Colonic mucosa (tissue), 4 donors: ENCODE results near the gene MED12L. TPM values are rescaled to one million over a fixed set of nuclear protein-coding genes. Genes with fewer than 3 reads are reported as not detected.

Source experiments
- DNase-seq: peaks from one replicate; pipeline ENCODE4 v3.0.0-alpha.2; 2020
- H3K27ac ChIP-seq: fragments of 200-600 bp; one replicate; pipeline ENCODE4 v1.8.0; 2021
- H3K27me3 ChIP-seq: fragments of 200-600 bp; one replicate; pipeline ENCODE4 v1.8.0; 2021
- H3K36me3 ChIP-seq: fragments of 200-600 bp; one replicate; pipeline ENCODE4 v1.8.0; 2021
- H3K4me1 ChIP-seq: fragments of 200-600 bp; one replicate; pipeline ENCODE4 v1.8.0; 2021; ENCODE audit warnings: mild to moderate bottlenecking
- H3K4me3 ChIP-seq: fragments of 200-600 bp; one replicate; pipeline ENCODE4 v1.8.0; 2021
- H3K9ac ChIP-seq, 2 donors: one replicate each; pipeline ENCODE4 v1.7.0; 2013; ENCODE audit warnings: control low read depth in 2 of 2, low read depth in 2 of 2, low read length in 2 of 2
- H3K9me3 ChIP-seq: fragments of 200-600 bp; one replicate; pipeline ENCODE4 v1.8.0; 2021
- intact Hi-C: fragments of 100-400 bp; cut with DNase I; formaldehyde crosslinking; loops from one replicate; pipeline ENCODE4 v1.14.1; 2022
- total RNA-seq, 2 donors: library from RNA; stranded (reverse); fragmentation: NEBNext Ultra II Directional in 1 of 2; extraction: Animal tissue kit (Norgen Biotek cat#: 25700) in 1 of 2; gene quantifications; one replicate each; pipeline ENCODE4 v1.2.1, GENCODE V29; 2021
- TF ChIP-seq, protein P1 (sequence below): fragments of 200-600 bp; IDR thresholded peaks from one replicate; pipeline ENCODE4 v1.8.0; 2022; ENCODE audit warnings: antibody characterized with exemption, mild to moderate bottlenecking
- donor health status: healthy.
- donor health status: DM: no; HTN: no; CAD: no.
- donor health status: DM: no; HTN: no; CAD: no.

MED12L gene, protein sequence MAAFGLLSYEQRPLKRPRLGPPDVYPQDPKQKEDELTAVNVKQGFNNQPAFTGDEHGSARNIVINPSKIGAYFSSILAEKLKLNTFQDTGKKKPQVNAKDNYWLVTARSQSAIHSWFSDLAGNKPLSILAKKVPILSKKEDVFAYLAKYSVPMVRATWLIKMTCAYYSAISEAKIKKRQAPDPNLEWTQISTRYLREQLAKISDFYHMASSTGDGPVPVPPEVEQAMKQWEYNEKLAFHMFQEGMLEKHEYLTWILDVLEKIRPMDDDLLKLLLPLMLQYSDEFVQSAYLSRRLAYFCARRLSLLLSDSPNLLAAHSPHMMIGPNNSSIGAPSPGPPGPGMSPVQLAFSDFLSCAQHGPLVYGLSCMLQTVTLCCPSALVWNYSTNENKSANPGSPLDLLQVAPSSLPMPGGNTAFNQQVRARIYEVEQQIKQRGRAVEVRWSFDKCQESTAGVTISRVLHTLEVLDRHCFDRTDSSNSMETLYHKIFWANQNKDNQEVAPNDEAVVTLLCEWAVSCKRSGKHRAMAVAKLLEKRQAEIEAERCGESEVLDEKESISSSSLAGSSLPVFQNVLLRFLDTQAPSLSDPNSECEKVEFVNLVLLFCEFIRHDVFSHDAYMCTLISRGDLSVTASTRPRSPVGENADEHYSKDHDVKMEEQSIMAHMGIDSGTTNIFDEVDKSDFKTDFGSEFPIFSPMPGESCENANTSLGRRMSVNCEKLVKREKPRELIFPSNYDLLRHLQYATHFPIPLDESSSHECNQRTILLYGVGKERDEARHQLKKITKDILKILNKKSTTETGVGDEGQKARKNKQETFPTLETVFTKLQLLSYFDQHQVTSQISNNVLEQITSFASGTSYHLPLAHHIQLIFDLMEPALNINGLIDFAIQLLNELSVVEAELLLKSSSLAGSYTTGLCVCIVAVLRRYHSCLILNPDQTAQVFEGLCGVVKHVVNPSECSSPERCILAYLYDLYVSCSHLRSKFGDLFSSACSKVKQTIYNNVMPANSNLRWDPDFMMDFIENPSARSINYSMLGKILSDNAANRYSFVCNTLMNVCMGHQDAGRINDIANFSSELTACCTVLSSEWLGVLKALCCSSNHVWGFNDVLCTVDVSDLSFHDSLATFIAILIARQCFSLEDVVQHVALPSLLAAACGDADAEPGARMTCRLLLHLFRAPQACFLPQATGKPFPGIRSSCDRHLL (N-terminal part only)
- 1 to 10 TPM in 1 of 2 donors, under 1 TPM in 1; 0.32 to 1.3 TPM for total RNA-seq

DNA sequence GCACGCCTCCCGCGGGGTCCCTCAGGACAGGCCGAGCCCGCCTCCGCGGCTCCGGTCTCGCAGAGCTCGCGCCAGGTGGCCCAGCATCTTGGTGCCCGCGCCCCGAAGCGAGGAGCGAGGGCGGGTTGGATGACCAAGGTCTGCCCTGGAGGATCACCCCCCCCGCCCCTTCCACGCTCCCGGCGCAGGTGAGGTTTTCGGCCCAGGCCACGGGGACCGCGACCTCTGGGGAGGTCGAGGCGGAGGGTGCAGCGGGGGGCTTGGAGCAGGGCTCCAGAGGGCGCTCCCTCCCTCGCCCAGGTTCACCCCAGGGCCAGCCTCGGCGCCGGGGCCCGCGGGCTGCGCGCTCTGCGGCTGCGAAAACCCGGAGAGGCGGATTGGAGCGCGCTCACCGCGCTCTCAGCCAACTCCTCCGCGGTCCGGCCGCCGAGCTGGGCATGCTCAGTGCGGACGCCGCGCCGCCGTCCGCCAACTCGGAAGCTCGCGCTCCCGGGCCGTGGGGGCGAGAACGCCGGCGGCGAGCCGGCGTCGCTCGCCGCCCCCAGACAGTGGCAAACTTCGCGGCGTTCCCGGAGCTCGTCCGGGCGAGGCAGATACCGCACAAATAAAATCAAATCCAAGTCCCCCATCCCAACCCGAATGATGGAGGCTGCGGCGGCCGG is at the start of gene MED12L:
TSS of gene MED12L (plus strand) at position 438 of the 662 bp plus-strand sequence. CDS start 1,263 bp downstream, outside the sequence.
- H3K9ac ChIP-seq, result peak within 1 kb of the TSS in 1 of 2 donors; percentile 47

DNA sequence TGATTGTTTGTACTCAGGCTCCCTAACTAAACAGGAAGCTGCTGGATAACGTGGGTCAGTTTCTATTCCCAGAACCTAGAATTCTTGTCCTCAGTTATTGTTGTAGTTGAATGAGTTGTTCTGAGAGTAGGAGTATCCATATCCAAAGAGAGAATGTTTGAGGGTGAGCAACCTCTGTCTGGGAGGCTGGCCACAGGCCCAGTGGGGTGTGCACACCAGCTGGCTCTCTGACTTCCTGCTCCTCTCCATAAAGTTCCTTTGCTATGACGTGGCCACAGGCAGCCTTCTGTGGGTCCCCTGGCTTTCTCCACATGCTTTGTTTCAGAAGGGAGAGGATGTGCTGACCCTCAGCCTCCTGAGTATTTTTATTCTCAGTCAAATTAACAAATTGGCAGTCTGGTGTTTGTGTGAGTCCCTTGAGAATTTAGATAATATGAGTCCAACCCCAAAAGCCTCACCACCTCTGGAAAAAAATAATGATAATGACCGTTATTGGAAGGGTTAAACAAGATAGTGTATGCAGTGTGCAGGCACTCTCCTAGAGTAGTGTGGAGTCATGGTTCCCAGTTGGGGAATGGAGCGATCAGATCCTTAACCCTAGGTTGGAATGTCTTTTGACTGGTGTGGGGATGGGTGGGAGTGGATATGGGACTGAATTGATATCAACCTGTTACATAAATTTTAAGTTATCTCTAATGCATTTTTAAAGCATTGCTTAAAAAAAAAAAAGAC is 47.6 kb upstream of the MED12L start:
- TF ChIP-seq, protein P1, sequence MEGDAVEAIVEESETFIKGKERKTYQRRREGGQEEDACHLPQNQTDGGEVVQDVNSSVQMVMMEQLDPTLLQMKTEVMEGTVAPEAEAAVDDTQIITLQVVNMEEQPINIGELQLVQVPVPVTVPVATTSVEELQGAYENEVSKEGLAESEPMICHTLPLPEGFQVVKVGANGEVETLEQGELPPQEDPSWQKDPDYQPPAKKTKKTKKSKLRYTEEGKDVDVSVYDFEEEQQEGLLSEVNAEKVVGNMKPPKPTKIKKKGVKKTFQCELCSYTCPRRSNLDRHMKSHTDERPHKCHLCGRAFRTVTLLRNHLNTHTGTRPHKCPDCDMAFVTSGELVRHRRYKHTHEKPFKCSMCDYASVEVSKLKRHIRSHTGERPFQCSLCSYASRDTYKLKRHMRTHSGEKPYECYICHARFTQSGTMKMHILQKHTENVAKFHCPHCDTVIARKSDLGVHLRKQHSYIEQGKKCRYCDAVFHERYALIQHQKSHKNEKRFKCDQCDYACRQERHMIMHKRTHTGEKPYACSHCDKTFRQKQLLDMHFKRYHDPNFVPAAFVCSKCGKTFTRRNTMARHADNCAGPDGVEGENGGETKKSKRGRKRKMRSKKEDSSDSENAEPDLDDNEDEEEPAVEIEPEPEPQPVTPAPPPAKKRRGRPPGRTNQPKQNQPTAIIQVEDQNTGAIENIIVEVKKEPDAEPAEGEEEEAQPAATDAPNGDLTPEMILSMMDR, result no peak
- no peaks in the 10 kb centered on the region for H3K9me3 ChIP-seq
- H3K9ac ChIP-seq, result no peak overlapping the region
- DNase-seq, result no peak
- no peak overlapping the region for H3K27ac ChIP-seq
- intact Hi-C loops, result no loop called here
- no peaks in the 10 kb centered on the region for H3K36me3 ChIP-seq
- H3K27me3 ChIP-seq, result no peaks in the 10 kb centered on the region
- H3K4me3 ChIP-seq, result no peak overlapping the region
- H3K4me1 ChIP-seq, result no peaks in the 10 kb centered on the region

More for the DNA sequence above, at the start of gene MED12L:
- no peaks in the 10 kb centered on the region for H3K36me3 ChIP-seq
- DNase-seq, result peak; percentile 66
- H3K4me1 ChIP-seq, result peaks cover 7% of the 10 kb centered on the region
- intact Hi-C loops, result loop anchor here (10.0 kb wide), 1 partner anchor 361 kb away; no protein-coding TSS in a partner anchor
- H3K27me3 ChIP-seq, result peaks cover 30% of the 10 kb centered on the region
- H3K9me3 ChIP-seq, result no peaks in the 10 kb centered on the region
- H3K27ac ChIP-seq, result no peak within 1 kb of the TSS
- TF ChIP-seq, protein P1, result no peak
- peak within 1 kb of the TSS; percentile 57 for H3K4me3 ChIP-seq

DNA sequence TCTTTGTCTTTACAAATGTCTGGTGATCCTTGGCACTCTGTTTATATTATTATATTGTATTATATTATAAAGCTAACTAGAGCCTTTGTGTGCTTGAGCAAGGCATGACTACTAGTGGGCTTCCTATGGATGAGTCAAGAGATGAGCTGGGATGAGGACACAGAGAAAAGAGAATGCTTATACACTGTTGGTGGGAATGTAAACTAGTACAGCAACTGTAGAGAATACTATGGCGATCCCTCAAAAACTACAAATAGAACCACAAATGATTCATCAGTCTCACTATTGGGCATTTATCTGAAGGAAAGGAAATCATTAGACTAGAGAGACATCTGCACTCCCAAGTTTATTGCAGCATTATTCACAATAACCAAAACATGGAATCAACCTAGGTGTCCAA is 40.8 kb upstream of the MED12L start:
- no peak overlapping the region for H3K27ac ChIP-seq
- DNase-seq, result no peak
- no peaks in the 10 kb centered on the region for H3K27me3 ChIP-seq
- no peaks in the 10 kb centered on the region for H3K9me3 ChIP-seq
- H3K4me1 ChIP-seq, result no peaks in the 10 kb centered on the region
- H3K9ac ChIP-seq, result no peak overlapping the region
- no peak overlapping the region for H3K4me3 ChIP-seq
- TF ChIP-seq, protein P1, result no peak
- intact Hi-C loops, result no loop called here
- no peaks in the 10 kb centered on the region for H3K36me3 ChIP-seq

DNA sequence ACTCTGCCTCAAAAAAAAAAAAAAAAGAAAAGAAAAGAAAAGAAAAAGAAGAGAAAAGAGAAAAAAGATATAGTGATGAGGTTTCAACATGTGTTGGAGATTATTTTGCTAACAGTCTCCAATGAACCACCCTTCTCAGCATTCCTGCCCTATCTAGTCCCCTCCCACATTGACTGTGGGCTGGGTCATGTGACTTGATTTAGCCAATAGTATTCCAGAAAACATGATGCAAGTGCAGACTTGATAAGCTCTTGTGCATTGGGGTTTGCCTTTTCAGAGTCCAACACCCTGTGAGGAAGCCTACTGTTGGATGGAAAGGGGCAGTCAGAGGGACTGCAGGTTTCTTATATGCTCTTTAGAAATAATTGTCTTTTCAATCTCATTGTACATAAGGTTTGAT is 37.8 kb upstream of the MED12L start:
- H3K27me3 ChIP-seq, result no peaks in the 10 kb centered on the region
- no peak for DNase-seq
- no peak overlapping the region for H3K27ac ChIP-seq
- intact Hi-C loops, result no loop called here
- H3K4me3 ChIP-seq, result no peak overlapping the region
- H3K36me3 ChIP-seq, result no peaks in the 10 kb centered on the region
- TF ChIP-seq, protein P1, result no peak
- H3K4me1 ChIP-seq, result no peaks in the 10 kb centered on the region
- H3K9me3 ChIP-seq, result no peaks in the 10 kb centered on the region
- H3K9ac ChIP-seq, result no peak overlapping the region
